ENCODE measurements around the gene KCMF1. TPM values are rescaled to one million over a fixed set of nuclear protein-coding genes. Genes with fewer than 3 reads are reported as not detected.

The KCMF1 gene
- total and polyA plus RNA-seq, 2 of the 13 experiments (the other 11 are each of a cell fraction or from before 2014, with no cell fraction given), result 62.1 to 116 TPM

- TF ChIP-seq ESRRA (CRISPR knock-in tag; IDR thresholded peaks at IDR 0.05; ENCODE audit: low read depth), result peak; percentile 67; the same call in 1 of the 2 replicates
- TF ChIP-seq MAZ (IDR thresholded peaks at IDR 0.05; ENCODE audit: borderline replicate concordance, low read depth, low read length), result no peak
- peak; percentile 44 for TF ChIP-seq MAZ (CRISPR knock-in tag; IDR thresholded peaks at IDR 0.05; ENCODE audit: low read depth)
- TF ChIP-seq TBX2 (CRISPR knock-in tag; IDR thresholded peaks at IDR 0.05; ENCODE audit: borderline replicate concordance), result peak; percentile 91
- peak; percentile 40; the same call in 1 of the 2 replicates for TF ChIP-seq THRA (CRISPR knock-in tag; IDR thresholded peaks at IDR 0.05; ENCODE audit: borderline replicate concordance)
- peak; percentile 91; the same call in 1 of the 2 replicates for TF ChIP-seq SATB2 (CRISPR knock-in tag; IDR thresholded peaks at IDR 0.05)
- TF ChIP-seq NFKB2 (CRISPR knock-in tag; IDR thresholded peaks at IDR 0.05; ENCODE audit: borderline replicate concordance), result no peak
- no peak for TF ChIP-seq YY1 (IDR thresholded peaks at IDR 0.05; ENCODE audit: insufficient read depth, insufficient replicate concordance, low read depth, low read length)
- TF ChIP-seq ZNF331 (CRISPR knock-in tag; IDR thresholded peaks at IDR 0.05), result peak; percentile 91
- peak; percentile 93 for TF ChIP-seq RCOR2 (CRISPR knock-in tag; IDR thresholded peaks at IDR 0.05)
- peak; percentile 98 for TF ChIP-seq CEBPG (CRISPR knock-in tag; IDR thresholded peaks at IDR 0.05)
- TF ChIP-seq KLF6 (CRISPR knock-in tag; IDR thresholded peaks at IDR 0.05), result peak; percentile 86
- peak; percentile 43; the same call in 1 of the 2 replicates for TF ChIP-seq ZNF704 (CRISPR knock-in tag; IDR thresholded peaks at IDR 0.05; ENCODE audit: borderline replicate concordance)
- TF ChIP-seq TBP (CRISPR knock-in tag; IDR thresholded peaks at IDR 0.05), result no peak
- no peak for TF ChIP-seq HNRNPLL (IDR thresholded peaks at IDR 0.05; ENCODE audit: low read depth, low read length, poor library complexity, severe bottlenecking)
- TF ChIP-seq ZGPAT (CRISPR knock-in tag; IDR thresholded peaks at IDR 0.05), result peak; percentile 84
- peak; percentile 59; the same call in 1 of the 2 replicates for TF ChIP-seq ZNF652 (CRISPR knock-in tag; IDR thresholded peaks at IDR 0.05; ENCODE audit: borderline replicate concordance, low read depth)
- peak; percentile 82 for TF ChIP-seq ZBTB43 (CRISPR knock-in tag; conservative IDR thresholded peaks at IDR 0.05)
- peak; percentile 83 for TF ChIP-seq HNF1B (CRISPR knock-in tag; IDR thresholded peaks at IDR 0.05)
- TF ChIP-seq ATF7 (IDR thresholded peaks at IDR 0.05), result peak; percentile 81
- peak; percentile 84; the same call in 1 of the 2 replicates for TF ChIP-seq ATF7 (CRISPR knock-in tag; IDR thresholded peaks at IDR 0.05)
- peak; percentile 97 for TF ChIP-seq POGZ (CRISPR knock-in tag; IDR thresholded peaks at IDR 0.05)
- no peak for TF ChIP-seq HOXA9 (CRISPR knock-in tag; IDR thresholded peaks at IDR 0.05; ENCODE audit: borderline replicate concordance)
- TF ChIP-seq NFYB (CRISPR knock-in tag; IDR thresholded peaks at IDR 0.05), result 0 out of 2 replicates have a peak, but pooled peaks have one; percentile 26
Observed at GRCh38 chr2:84963692-84964405, 7.1 kb upstream of the KCMF1 start (continued).
